Epithelial cell of esophagus (primary cell): ENCODE results near the gene CACNA1D.

Experiments used
- DNase-seq: peaks from one replicate; pipeline ENCODE4 v3.0.0; 2010; ENCODE audit warnings: low read depth
- H3K4me3 ChIP-seq: 2 replicates; pipeline ENCODE4 v1.5.1; 2011; ENCODE audit warnings: mild to moderate bottlenecking, low read length, control low read depth
- CTCF ChIP-seq: IDR thresholded peaks from 2 replicates; pipeline ENCODE4 v1.5.1; 2011; ENCODE audit warnings: low read depth, mild to moderate bottlenecking, low read length, control low read depth, inconsistent platforms; ENCODE audit not compliant: insufficient read depth; ENCODE audit errors: missing control alignments

Gene CACNA1D

GRCh38 chr3:53823956-53824657 is 329.7 kb downstream of the CACNA1D start:
- no peak for TF ChIP-seq CTCF
- no peak for DNase-seq
- H3K4me3 ChIP-seq: no peak overlapping the region

GRCh38 chr3:53824795-53825194 is 330.4 kb downstream of the CACNA1D start:
- no peak for DNase-seq
- H3K4me3 ChIP-seq: no peak overlapping the region
- TF ChIP-seq CTCF: no peak

- no peak for DNase-seq
- TF ChIP-seq CTCF: no peak
- no peak overlapping the region for H3K4me3 ChIP-seq
These were observed 331.6 kb downstream of the CACNA1D start for GRCh38 chr3:53826048-53826447.

GRCh38 chr3:53828581-53828980 is 334.2 kb downstream of the CACNA1D start:
- no peak overlapping the region for H3K4me3 ChIP-seq
- no peak for DNase-seq
- TF ChIP-seq CTCF: no peak

- no peak overlapping the region for H3K4me3 ChIP-seq
- no peak for TF ChIP-seq CTCF
- DNase-seq: no peak
These were observed 335.2 kb downstream of the CACNA1D start for GRCh38 chr3:53829605-53830004.

GRCh38 chr3:53830944-53831343 is 336.5 kb downstream of the CACNA1D start:
- DNase-seq: no peak
- no peak for TF ChIP-seq CTCF
- H3K4me3 ChIP-seq: no peak overlapping the region

- DNase-seq: no peak
- no peak for TF ChIP-seq CTCF
- no peak overlapping the region for H3K4me3 ChIP-seq
These were observed 338.7 kb downstream of the CACNA1D start for GRCh38 chr3:53833053-53833645.
